WERI-Rb-1 (cell line): ENCODE measurements around the gene ASIC4.

Experiments used
- DNase-seq: peaks from one replicate; pipeline ENCODE4 v3.0.0-alpha.2; 2020
- H3K27ac ChIP-seq: fragments of 250-450 bp; sonication (Bioruptor Pico); 2 replicates; pipeline ENCODE4 v1.5.1; 2020; ENCODE audit warnings: mild to moderate bottlenecking, moderate library complexity
- H3K27me3 ChIP-seq: fragments of 250-450 bp; sonication (Bioruptor Pico); 2 replicates; pipeline ENCODE4 v1.5.1; 2021; ENCODE audit warnings: mild to moderate bottlenecking, low read depth, moderate library complexity; ENCODE audit not compliant: insufficient read depth, severe bottlenecking
- H3K36me3 ChIP-seq: fragments of 250-450 bp; sonication (Bioruptor Pico); 2 replicates; pipeline ENCODE4 v1.5.1; 2020; ENCODE audit warnings: mild to moderate bottlenecking, moderate library complexity
- H3K4me3 ChIP-seq: 2 replicates; pipeline ENCODE4 v1.5.1; 2011; ENCODE audit warnings: low read depth, mild to moderate bottlenecking, control low read depth, low read length
- H3K9me3 ChIP-seq: fragments of 250-450 bp; sonication (Bioruptor Pico); 2 replicates; pipeline ENCODE4 v1.5.1; 2021; ENCODE audit warnings: mild to moderate bottlenecking, moderate library complexity; ENCODE audit not compliant: severe bottlenecking
- CTCF ChIP-seq: IDR thresholded peaks from 2 replicates; pipeline ENCODE4 v1.5.1; 2011; ENCODE audit warnings: low read depth, mild to moderate bottlenecking, control low read depth, inconsistent platforms, low read length

ASIC4 gene

GRCh38 chr2:219538956-219539788 lies 24.9 kb downstream of the ASIC4 start:
- Histone ChIP-seq H3K27me3 (no peaks in the 10 kb centered on the region), H3K36me3 (peaks cover 52% of the 10 kb centered on the region), H3K27ac (no peak overlapping the region), H3K9me3 (no peaks in the 10 kb centered on the region), H3K4me3 (no peak overlapping the region)
- DNase-seq = no peak
- no peak for TF ChIP-seq CTCF

GRCh38 chr2:219539926-219540678 lies 25.8 kb downstream of the ASIC4 start:
- no peak overlapping the region for H3K4me3 ChIP-seq
- peaks cover 52% of the 10 kb centered on the region for H3K36me3 ChIP-seq
- no peak for TF ChIP-seq CTCF
- H3K27ac ChIP-seq = no peak overlapping the region
- H3K27me3 ChIP-seq = no peaks in the 10 kb centered on the region
- no peaks in the 10 kb centered on the region for H3K9me3 ChIP-seq
- DNase-seq = no peak

- Histone ChIP-seq H3K4me3 (no peak overlapping the region), H3K27ac (no peak overlapping the region), H3K9me3 (no peaks in the 10 kb centered on the region), H3K27me3 (no peaks in the 10 kb centered on the region), H3K36me3 (peaks cover 55% of the 10 kb centered on the region)
- no peak for DNase-seq
- TF ChIP-seq CTCF = no peak
Measured at GRCh38 chr2:219540784-219541504, 26.7 kb downstream of the ASIC4 start.

- no peaks in the 10 kb centered on the region for H3K9me3 ChIP-seq
- H3K27me3 ChIP-seq = no peaks in the 10 kb centered on the region
- peak overlapping the region; percentile 17 for H3K4me3 ChIP-seq
- DNase-seq = peak; percentile 91
- peaks cover 56% of the 10 kb centered on the region for H3K36me3 ChIP-seq
- peak; percentile 82 for TF ChIP-seq CTCF
- H3K27ac ChIP-seq = no peak overlapping the region
Measured at GRCh38 chr2:219541611-219542180, 27.4 kb downstream of the ASIC4 start.

- no peaks in the 10 kb centered on the region for H3K9me3 ChIP-seq
- DNase-seq = peak; percentile 64
- H3K27me3 ChIP-seq = no peaks in the 10 kb centered on the region
- peak overlapping the region; percentile 71 for H3K27ac ChIP-seq
- peaks cover 57% of the 10 kb centered on the region for H3K36me3 ChIP-seq
- peak overlapping the region; percentile 88 for H3K4me3 ChIP-seq
- no peak for TF ChIP-seq CTCF
Measured at GRCh38 chr2:219542931-219543595, 28.8 kb downstream of the ASIC4 start.
